ENCODE results near the gene DDX56.

Gene DDX56

GRCh38 chr7:44587843-44588711 is 14.4 kb upstream of the DDX56 start:
- Histone ChIP-seq H3K4me1 (ENCODE audit: control insufficient read depth, insufficient read depth, low read length) (peaks cover 3% of the 10 kb centered on the region), H3K27me3 (ENCODE audit: control insufficient read depth, insufficient read depth, low read length) (no peaks in the 10 kb centered on the region), H3K9ac (ENCODE audit: low read length) (no peak overlapping the region)

GRCh38 chr7:44583146-44583865 is 9.6 kb upstream of the DDX56 start:
- Histone ChIP-seq H3K36me3 (ENCODE audit: control insufficient read depth, insufficient read depth, low read length) (peaks cover 5% of the 10 kb centered on the region), H3K27me3 (ENCODE audit: control insufficient read depth, insufficient read depth, low read length) (no peaks in the 10 kb centered on the region), H3K4me3 (ENCODE audit: low read length) (peak overlapping the region; percentile 80), H3K9ac (ENCODE audit: low read length) (peak overlapping the region; percentile 92), H3K9me3 (ENCODE audit: control insufficient read depth, low read length) (no peaks in the 10 kb centered on the region), H3K4me1 (ENCODE audit: control insufficient read depth, insufficient read depth, low read length) (peaks cover 19% of the 10 kb centered on the region)

More at GRCh38 chr7:44587843-44588711, 14.4 kb upstream of the DDX56 start:
- Histone ChIP-seq H3K9me3 (ENCODE audit: control insufficient read depth, low read length) (no peaks in the 10 kb centered on the region), H3K4me3 (ENCODE audit: low read length) (no peak overlapping the region), H3K36me3 (ENCODE audit: control insufficient read depth, insufficient read depth, low read length) (no peaks in the 10 kb centered on the region)

GRCh38 chr7:44581879-44582603 is 8.3 kb upstream of the DDX56 start, which contains the start of gene TMED4:
Gene TMED4, minus strand, starts transcription at chr7:44582231. Its CDS starts 25 bp downstream, at chr7:44582206.
- H3K4me1 ChIP-seq (ENCODE audit: control insufficient read depth, insufficient read depth, low read length), result peaks cover 19% of the 10 kb centered on the region
- H3K9ac ChIP-seq (ENCODE audit: low read length), result peak within 1 kb of the TSS; percentile 92
- H3K9me3 ChIP-seq (ENCODE audit: control insufficient read depth, low read length), result no peaks in the 10 kb centered on the region
- no peaks in the 10 kb centered on the region for H3K27me3 ChIP-seq (ENCODE audit: control insufficient read depth, insufficient read depth, low read length)
- peaks cover 5% of the 10 kb centered on the region for H3K36me3 ChIP-seq (ENCODE audit: control insufficient read depth, insufficient read depth, low read length)
- H3K4me3 ChIP-seq (ENCODE audit: low read length), result peak within 1 kb of the TSS; percentile 80

GRCh38 chr7:44580945-44581878 is 7.5 kb upstream of the DDX56 start:
- Histone ChIP-seq H3K9me3 (ENCODE audit: control insufficient read depth, low read length) (no peaks in the 10 kb centered on the region), H3K9ac (ENCODE audit: low read length) (peak overlapping the region; percentile 92), H3K4me3 (ENCODE audit: low read length) (peak overlapping the region; percentile 80), H3K4me1 (ENCODE audit: control insufficient read depth, insufficient read depth, low read length) (peaks cover 19% of the 10 kb centered on the region), H3K27me3 (ENCODE audit: control insufficient read depth, insufficient read depth, low read length) (no peaks in the 10 kb centered on the region), H3K36me3 (ENCODE audit: control insufficient read depth, insufficient read depth, low read length) (peaks cover 5% of the 10 kb centered on the region)

- peaks cover 24% of the 10 kb centered on the region for H3K4me1 ChIP-seq (ENCODE audit: control insufficient read depth, insufficient read depth, low read length)
- peaks cover 15% of the 10 kb centered on the region for H3K36me3 ChIP-seq (ENCODE audit: control insufficient read depth, insufficient read depth, low read length)
- H3K27me3 ChIP-seq (ENCODE audit: control insufficient read depth, insufficient read depth, low read length), result no peaks in the 10 kb centered on the region
- H3K9me3 ChIP-seq (ENCODE audit: control insufficient read depth, low read length), result no peaks in the 10 kb centered on the region
- H3K4me3 ChIP-seq (ENCODE audit: low read length), result no peak overlapping the region
- H3K9ac ChIP-seq (ENCODE audit: low read length), result peak overlapping the region; percentile 2
Observed at GRCh38 chr7:44576228-44576627, 2.5 kb upstream of the DDX56 start.

GRCh38 chr7:44575054-44575453 is 1.3 kb upstream of the DDX56 start:
- no peak overlapping the region for H3K9ac ChIP-seq (ENCODE audit: low read length)
- H3K36me3 ChIP-seq (ENCODE audit: control insufficient read depth, insufficient read depth, low read length), result peaks cover 23% of the 10 kb centered on the region
- H3K4me1 ChIP-seq (ENCODE audit: control insufficient read depth, insufficient read depth, low read length), result peaks cover 17% of the 10 kb centered on the region
- no peaks in the 10 kb centered on the region for H3K27me3 ChIP-seq (ENCODE audit: control insufficient read depth, insufficient read depth, low read length)
- H3K4me3 ChIP-seq (ENCODE audit: low read length), result no peak overlapping the region
- H3K9me3 ChIP-seq (ENCODE audit: control insufficient read depth, low read length), result no peaks in the 10 kb centered on the region

- Histone ChIP-seq H3K9me3 (ENCODE audit: control insufficient read depth, low read length) (no peaks in the 10 kb centered on the region), H3K4me3 (ENCODE audit: low read length) (peak overlapping the region; percentile 93), H3K36me3 (ENCODE audit: control insufficient read depth, insufficient read depth, low read length) (peaks cover 28% of the 10 kb centered on the region), H3K9ac (ENCODE audit: low read length) (peak overlapping the region; percentile 88), H3K27me3 (ENCODE audit: control insufficient read depth, insufficient read depth, low read length) (no peaks in the 10 kb centered on the region), H3K4me1 (ENCODE audit: control insufficient read depth, insufficient read depth, low read length) (peaks cover 17% of the 10 kb centered on the region)
Observed at GRCh38 chr7:44574287-44574872, 672 bp upstream of the DDX56 start.

- H3K9ac ChIP-seq (ENCODE audit: low read length), result peak overlapping the region; percentile 88
- no peaks in the 10 kb centered on the region for H3K27me3 ChIP-seq (ENCODE audit: control insufficient read depth, insufficient read depth, low read length)
- peaks cover 17% of the 10 kb centered on the region for H3K4me1 ChIP-seq (ENCODE audit: control insufficient read depth, insufficient read depth, low read length)
- peak overlapping the region; percentile 93 for H3K4me3 ChIP-seq (ENCODE audit: low read length)
- peaks cover 39% of the 10 kb centered on the region for H3K36me3 ChIP-seq (ENCODE audit: control insufficient read depth, insufficient read depth, low read length)
- no peaks in the 10 kb centered on the region for H3K9me3 ChIP-seq (ENCODE audit: control insufficient read depth, low read length)
Observed at GRCh38 chr7:44572771-44573170, 937 bp downstream of the DDX56 start.

GRCh38 chr7:44569959-44570358 is 3.7 kb downstream of the DDX56 start:
- Histone ChIP-seq H3K4me1 (ENCODE audit: control insufficient read depth, insufficient read depth, low read length) (peaks cover 20% of the 10 kb centered on the region), H3K9me3 (ENCODE audit: control insufficient read depth, low read length) (no peaks in the 10 kb centered on the region), H3K27me3 (ENCODE audit: control insufficient read depth, insufficient read depth, low read length) (no peaks in the 10 kb centered on the region), H3K36me3 (ENCODE audit: control insufficient read depth, insufficient read depth, low read length) (peaks cover 44% of the 10 kb centered on the region), H3K4me3 (ENCODE audit: low read length) (no peak overlapping the region), H3K9ac (ENCODE audit: low read length) (no peak overlapping the region)

- H3K4me3 ChIP-seq (ENCODE audit: low read length), result no peak overlapping the region
- peaks cover 52% of the 10 kb centered on the region for H3K36me3 ChIP-seq (ENCODE audit: control insufficient read depth, insufficient read depth, low read length)
- no peaks in the 10 kb centered on the region for H3K27me3 ChIP-seq (ENCODE audit: control insufficient read depth, insufficient read depth, low read length)
- peaks cover 14% of the 10 kb centered on the region for H3K4me1 ChIP-seq (ENCODE audit: control insufficient read depth, insufficient read depth, low read length)
- no peaks in the 10 kb centered on the region for H3K9me3 ChIP-seq (ENCODE audit: control insufficient read depth, low read length)
- H3K9ac ChIP-seq (ENCODE audit: low read length), result no peak overlapping the region
Observed at GRCh38 chr7:44568771-44569560, 4.7 kb downstream of the DDX56 start.
